ENCODE measurements around the gene TAOK3. TPM values are rescaled to one million over a fixed set of nuclear protein-coding genes. Genes with fewer than 3 reads are reported as not detected.

TAOK3 gene
- total RNA-seq, 1 experiment from 2014 or later = 17.7 TPM

DNA sequence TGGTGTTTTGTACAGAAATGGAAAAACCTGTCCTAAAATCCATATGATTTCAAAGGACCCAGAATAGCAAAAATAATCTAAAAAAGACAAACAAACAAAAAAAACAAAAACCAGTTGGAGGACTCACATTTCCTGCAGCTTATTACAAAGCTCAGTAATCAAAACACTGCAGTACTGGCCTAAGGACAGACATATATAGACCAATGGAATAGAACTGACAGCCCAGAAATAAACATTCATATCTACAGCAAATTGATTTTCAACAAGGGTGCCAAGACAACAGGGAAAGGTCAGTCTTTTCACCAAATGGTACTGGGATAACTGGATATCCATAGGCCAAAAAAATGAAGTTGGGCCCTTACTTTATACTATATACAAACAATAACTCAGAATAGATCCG, 55.0 kb downstream of the TAOK3 start:
- H3K27ac Mint-ChIP-seq (ENCODE audit: unreplicated experiment) = no peak overlapping the region
- no peaks in the 10 kb centered on the region for H3K4me1 Mint-ChIP-seq (ENCODE audit: low read depth, unreplicated experiment)
- POLR2A ChIA-PET = no interaction called here
- intact Hi-C loops (cut with micrococcal nuclease; ENCODE audit: unreplicated experiment) = no loop called here
- Histone ChIP-seq H3K36me3 (ENCODE audit: control insufficient read depth, insufficient read depth, low read length) (no peaks in the 10 kb centered on the region), H3K9me3 (no peaks in the 10 kb centered on the region), H3K4me1 (no peaks in the 10 kb centered on the region), H3K27me3 (replicated peaks; ENCODE audit: control insufficient read depth, insufficient read depth, low read length) (no peaks in the 10 kb centered on the region), H3K4me3 (ENCODE audit: low read depth, low read length) (no peak overlapping the region)
- H3K9me3 Mint-ChIP-seq (ENCODE audit: unreplicated experiment) = no peaks in the 10 kb centered on the region
- BruUV-seq (replicated peaks) = no TSS peak
- H3K4me3 Mint-ChIP-seq (ENCODE audit: unreplicated experiment) = no peak overlapping the region
- DNase-seq = no peak
- CTCF ChIA-PET = no interaction called here
- TF ChIP-seq CTCF (IDR thresholded peaks at IDR 0.05; ENCODE audit: insufficient read depth in 1 of 2, low read depth in 1 of 2, low read length in 1 of 2, severe bottlenecking in 1 of 2, unreplicated experiment in 1 of 2) = no peak
- no peaks in the 10 kb centered on the region for H3K36me3 Mint-ChIP-seq (ENCODE audit: insufficient read depth, unreplicated experiment)
- H3K27me3 Mint-ChIP-seq (ENCODE audit: insufficient read depth, unreplicated experiment) = no peaks in the 10 kb centered on the region

DNA sequence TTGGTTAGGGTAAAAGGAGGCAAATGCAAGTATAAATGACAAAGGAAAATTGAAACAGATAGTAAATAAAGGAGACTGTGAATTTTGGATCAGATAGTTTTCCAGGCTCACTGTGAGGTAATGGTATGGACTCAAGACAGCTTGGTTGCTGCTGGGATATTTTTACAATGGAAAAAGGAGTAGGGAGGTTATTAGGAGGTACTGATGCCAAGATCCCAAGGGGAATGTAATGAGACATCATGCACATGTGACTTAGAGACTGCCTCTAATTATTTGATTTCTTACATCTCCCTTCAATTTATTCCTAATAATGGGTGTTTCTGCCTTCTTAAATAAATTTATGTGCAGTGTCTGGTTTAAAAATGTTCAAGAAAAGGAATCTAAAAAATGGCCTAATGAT, 56.9 kb downstream of the TAOK3 start:
- H3K27me3 Mint-ChIP-seq (ENCODE audit: insufficient read depth, unreplicated experiment) = no peaks in the 10 kb centered on the region
- ChIA-PET POLR2A (no interaction called here), CTCF (no interaction called here)
- no peaks in the 10 kb centered on the region for H3K36me3 ChIP-seq (ENCODE audit: control insufficient read depth, insufficient read depth, low read length)
- no peaks in the 10 kb centered on the region for H3K9me3 ChIP-seq
- H3K4me3 Mint-ChIP-seq (ENCODE audit: unreplicated experiment) = no peak overlapping the region
- H3K36me3 Mint-ChIP-seq (ENCODE audit: insufficient read depth, unreplicated experiment) = no peaks in the 10 kb centered on the region
- no peaks in the 10 kb centered on the region for H3K27me3 ChIP-seq (replicated peaks; ENCODE audit: control insufficient read depth, insufficient read depth, low read length)
- H3K9me3 Mint-ChIP-seq (ENCODE audit: unreplicated experiment) = no peaks in the 10 kb centered on the region
- H3K27ac Mint-ChIP-seq (ENCODE audit: unreplicated experiment) = no peak overlapping the region
- H3K4me3 ChIP-seq (ENCODE audit: low read depth, low read length) = no peak overlapping the region
- no peak for DNase-seq
- BruUV-seq (replicated peaks) = no TSS peak
- H3K4me1 ChIP-seq = no peaks in the 10 kb centered on the region
- no peak for TF ChIP-seq CTCF (IDR thresholded peaks at IDR 0.05; ENCODE audit: insufficient read depth in 1 of 2, low read depth in 1 of 2, low read length in 1 of 2, severe bottlenecking in 1 of 2, unreplicated experiment in 1 of 2)
- no peaks in the 10 kb centered on the region for H3K4me1 Mint-ChIP-seq (ENCODE audit: low read depth, unreplicated experiment)
- intact Hi-C loops (cut with micrococcal nuclease; ENCODE audit: unreplicated experiment) = no loop called here

GRCh38 chr12:118312578-118312977, 60.1 kb downstream of the TAOK3 start:
- DNase-seq = no peak
- Histone ChIP-seq H3K4me1 (no peaks in the 10 kb centered on the region), H3K27me3 (replicated peaks; ENCODE audit: control insufficient read depth, insufficient read depth, low read length) (no peaks in the 10 kb centered on the region), H3K9me3 (no peaks in the 10 kb centered on the region), H3K36me3 (ENCODE audit: control insufficient read depth, insufficient read depth, low read length) (no peaks in the 10 kb centered on the region), H3K4me3 (ENCODE audit: low read depth, low read length) (no peak overlapping the region)
- no peaks in the 10 kb centered on the region for H3K9me3 Mint-ChIP-seq (ENCODE audit: unreplicated experiment)
- H3K4me3 Mint-ChIP-seq (ENCODE audit: unreplicated experiment) = no peak overlapping the region
- POLR2A ChIA-PET = no interaction called here
- intact Hi-C loops (cut with micrococcal nuclease; ENCODE audit: unreplicated experiment) = no loop called here
- no peaks in the 10 kb centered on the region for H3K36me3 Mint-ChIP-seq (ENCODE audit: insufficient read depth, unreplicated experiment)
- CTCF ChIA-PET = no interaction called here
- H3K4me1 Mint-ChIP-seq (ENCODE audit: low read depth, unreplicated experiment) = no peaks in the 10 kb centered on the region
- no TSS peak for BruUV-seq (replicated peaks)
- H3K27me3 Mint-ChIP-seq (ENCODE audit: insufficient read depth, unreplicated experiment) = no peaks in the 10 kb centered on the region
- TF ChIP-seq CTCF (IDR thresholded peaks at IDR 0.05; ENCODE audit: insufficient read depth in 1 of 2, low read depth in 1 of 2, low read length in 1 of 2, severe bottlenecking in 1 of 2, unreplicated experiment in 1 of 2) = no peak
- H3K27ac Mint-ChIP-seq (ENCODE audit: unreplicated experiment) = no peak overlapping the region
